Measurements from ENCODE around the gene ENDOV.

Gene ENDOV

DNA sequence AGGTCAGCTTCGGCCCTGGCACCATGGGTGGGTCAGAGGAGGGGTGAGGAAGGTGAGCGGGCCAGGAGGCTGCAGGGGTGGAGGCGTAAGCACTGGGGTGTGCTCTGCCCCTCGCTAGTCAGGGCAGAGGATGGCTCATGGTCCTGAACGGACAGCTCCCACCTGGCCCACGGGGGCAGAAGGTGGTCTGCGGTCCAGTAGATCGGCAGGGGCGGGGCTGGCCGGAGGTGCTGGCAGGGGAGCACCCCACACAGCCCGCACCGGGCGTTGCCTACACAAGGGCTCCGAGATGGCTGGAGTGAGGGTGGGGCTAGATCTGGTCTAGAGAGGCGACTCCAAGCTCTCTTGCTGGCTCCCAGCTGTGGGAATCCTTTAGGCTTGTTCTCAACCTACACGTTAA, 53.3 kb downstream of the ENDOV start:
- DNase-seq (ENCODE audit: low spot score): no peak

DNA sequence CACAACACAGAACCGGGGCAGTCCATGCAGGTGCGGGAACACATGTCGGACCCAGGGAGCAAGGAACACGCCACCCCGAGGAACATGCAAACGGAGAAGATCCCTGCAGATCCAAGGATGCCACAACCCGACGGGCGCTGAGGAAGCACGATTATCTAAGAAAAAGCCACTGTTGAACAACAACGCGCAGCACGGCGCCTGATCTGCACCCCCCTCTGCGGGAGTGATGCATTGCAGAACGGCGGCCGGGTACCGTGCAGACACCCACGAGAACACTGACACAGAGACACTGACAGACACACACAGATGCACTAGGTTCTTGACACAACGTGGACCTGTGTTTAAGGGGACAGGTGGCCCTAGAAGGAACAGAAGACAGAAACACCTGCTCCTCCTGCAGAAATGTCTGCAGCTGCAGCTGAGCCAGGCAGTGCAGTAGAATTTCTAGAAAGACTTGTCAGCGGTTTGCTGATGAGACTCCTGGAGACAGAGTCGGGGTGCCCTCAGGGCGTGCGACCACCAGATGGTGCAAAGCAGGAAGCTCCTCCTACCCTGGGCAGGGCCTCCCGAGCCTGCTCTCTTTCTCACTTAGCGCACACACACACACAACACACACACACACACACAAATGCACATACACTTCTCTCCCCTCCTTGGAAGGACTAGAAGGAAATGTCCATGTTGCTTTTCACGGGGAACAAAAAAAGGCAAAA, 54.0 kb downstream of the ENDOV start:
- no peak for DNase-seq (ENCODE audit: low spot score)

DNA sequence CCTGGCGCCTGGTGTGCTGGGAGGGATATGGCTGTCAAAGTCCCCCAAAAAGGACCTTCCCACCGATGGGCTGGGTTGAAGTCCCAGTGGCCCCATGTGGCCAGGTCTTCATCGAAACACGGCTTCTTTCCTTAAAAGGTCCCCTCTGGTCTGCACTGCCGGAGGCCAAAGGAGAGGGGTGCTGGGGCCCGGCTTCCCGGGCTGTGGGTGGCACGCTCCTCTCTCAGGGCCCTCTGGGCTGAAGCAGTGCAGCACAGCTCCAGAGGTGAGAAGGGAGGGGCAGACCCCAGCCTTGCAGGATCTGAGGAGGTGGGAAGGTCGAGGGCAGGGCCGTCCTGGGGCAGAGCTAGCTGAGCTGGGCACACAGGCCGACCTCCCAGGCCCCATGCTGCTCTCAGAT, 54.7 kb downstream of the ENDOV start:
- no peak for DNase-seq (ENCODE audit: low spot score)

DNA sequence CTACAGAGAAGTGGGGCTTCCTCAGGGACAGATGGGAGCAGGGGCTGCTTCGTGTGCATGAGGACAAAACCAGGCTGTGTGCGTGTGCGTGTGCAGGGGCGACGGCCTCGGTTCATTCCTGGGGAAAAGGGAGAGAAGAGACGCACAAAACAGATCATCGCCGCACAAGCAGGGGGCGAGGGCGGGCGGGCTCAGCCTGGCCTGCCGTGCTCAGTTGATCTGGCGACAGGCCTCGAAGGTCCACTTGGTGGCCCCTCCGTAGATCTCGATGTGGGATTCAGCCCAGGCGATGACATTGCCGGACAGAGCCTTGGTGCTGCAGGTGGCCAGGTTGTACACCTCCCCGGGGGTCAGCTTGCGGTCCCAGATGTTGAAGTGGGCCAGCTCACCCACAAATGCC, 55.6 kb downstream of the ENDOV start:
- no peak for DNase-seq (ENCODE audit: low spot score)

DNA sequence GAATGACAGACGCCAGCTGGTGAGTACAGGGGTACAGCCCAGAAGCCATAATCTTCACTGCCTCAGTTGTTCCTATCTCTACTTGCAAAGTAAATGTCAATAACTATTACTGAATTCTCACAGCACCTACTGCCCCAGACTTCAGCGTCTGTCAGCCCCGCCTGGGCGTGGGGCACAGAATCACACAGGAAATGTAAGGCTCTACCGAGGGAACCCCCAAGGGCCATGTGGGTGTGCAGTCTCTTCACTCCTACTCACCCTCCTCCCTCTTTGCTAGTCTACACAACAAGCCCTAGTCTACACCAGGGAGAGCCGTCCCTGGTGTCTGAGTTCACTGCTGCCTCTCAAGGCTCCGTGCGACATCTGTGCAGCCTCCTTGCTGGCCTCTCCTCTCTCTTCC, 57.0 kb downstream of the ENDOV start:
- DNase-seq (ENCODE audit: low spot score): no peak

GRCh38 chr17:80472996-80473395, 58.0 kb downstream of the ENDOV start:
- DNase-seq (ENCODE audit: low spot score): no peak

GRCh38 chr17:80473701-80474100, 58.7 kb downstream of the ENDOV start:
- no peak for DNase-seq (ENCODE audit: low spot score)

DNA sequence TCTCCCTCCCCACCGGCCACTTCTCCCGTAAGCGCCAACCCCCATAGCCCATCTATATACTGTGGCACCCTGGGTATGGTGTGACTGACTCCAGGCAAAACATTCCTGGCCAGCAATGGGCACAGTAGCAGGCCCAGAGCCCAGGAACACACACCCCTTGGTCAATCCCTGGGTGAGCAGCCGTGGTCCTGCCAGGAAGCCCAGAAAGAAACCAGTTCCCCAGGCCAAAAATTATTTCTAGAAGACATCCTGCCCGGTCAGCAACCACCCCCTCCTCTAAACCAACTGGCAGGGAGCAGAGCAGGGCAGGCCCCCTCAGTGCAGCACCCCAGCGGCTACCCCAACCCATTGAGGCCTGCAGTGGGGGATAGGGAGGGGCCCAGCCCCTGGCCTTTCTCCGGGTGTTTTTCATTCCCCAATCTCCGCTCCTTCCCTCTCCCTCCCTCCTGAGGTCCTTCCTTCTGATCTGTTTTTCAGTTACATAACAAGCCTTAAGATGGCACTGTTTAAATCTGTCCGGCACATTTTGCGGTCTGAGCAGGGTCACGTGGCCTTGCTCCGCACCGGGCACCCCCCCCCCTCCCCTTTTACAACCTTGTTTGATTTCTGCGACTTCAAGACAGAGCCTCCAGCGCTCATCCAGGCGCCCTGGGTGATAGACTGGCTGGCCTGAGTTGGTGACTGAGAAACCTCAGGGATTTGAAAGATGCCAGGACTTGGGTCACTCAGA, 59.4 kb downstream of the ENDOV start:
- DNase-seq (ENCODE audit: low spot score): no peak

DNA sequence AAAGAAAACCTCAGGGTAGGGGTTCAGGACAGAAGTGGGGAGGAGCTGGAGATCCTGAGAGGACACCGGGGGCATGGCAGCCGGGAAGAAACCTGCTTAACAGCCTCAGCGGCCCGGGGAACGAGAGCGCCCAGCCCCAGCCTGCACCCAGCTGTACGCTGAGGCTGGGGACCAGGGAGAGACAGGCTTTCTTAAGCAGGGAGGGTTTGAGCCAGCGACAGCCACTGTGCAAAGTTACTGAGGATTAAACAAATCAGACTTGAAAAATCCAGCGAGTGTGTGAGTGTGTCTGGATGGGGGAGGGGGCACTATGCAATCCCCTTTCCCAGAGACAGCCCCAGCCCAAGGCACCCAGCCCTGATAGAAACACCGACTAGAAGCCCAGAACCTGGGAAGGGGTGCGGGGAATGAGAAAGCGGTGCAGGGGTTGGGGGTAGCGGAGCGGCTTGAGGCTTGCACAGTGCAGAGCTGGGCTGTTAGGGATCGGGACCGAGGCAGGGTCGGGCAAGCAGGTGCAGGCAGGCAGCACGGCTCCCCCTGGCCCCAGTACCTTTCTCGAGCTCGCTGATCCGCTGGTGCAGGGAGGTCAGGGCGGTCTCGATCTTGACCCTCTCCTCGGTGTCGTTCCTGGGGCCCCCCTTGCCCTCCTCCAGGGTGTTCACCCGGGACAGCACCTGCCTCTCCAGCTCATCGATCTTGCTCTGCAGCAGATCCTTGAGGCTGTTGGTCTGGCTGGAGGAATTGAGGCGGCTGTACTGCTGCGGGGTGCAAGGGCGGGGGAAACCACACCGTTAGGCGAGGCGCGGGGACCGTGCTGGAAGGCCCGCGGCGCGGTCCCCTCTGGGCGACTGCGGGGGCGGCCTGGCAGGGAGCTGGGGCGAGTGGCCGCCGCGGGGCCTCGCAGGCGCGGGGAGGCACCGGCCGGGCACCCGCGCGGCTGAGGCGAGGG, 60.3 kb downstream of the ENDOV start:
- DNase-seq (ENCODE audit: low spot score): no peak

GRCh38 chr17:80475910-80476876, 61.2 kb downstream of the ENDOV start, which contains the start of gene NPTX1:
Gene NPTX1 (minus strand): TSS chr17:80476607. CDS start chr17:80476446, 161 bp downstream.
- DNase-seq (ENCODE audit: low spot score): no peak

- no peak for DNase-seq (ENCODE audit: low spot score)
Measured at GRCh38 chr17:80476877-80477646, 62.1 kb downstream of the ENDOV start.

- DNase-seq (ENCODE audit: low spot score): no peak
Measured at GRCh38 chr17:80477647-80478478, 62.9 kb downstream of the ENDOV start.

DNA sequence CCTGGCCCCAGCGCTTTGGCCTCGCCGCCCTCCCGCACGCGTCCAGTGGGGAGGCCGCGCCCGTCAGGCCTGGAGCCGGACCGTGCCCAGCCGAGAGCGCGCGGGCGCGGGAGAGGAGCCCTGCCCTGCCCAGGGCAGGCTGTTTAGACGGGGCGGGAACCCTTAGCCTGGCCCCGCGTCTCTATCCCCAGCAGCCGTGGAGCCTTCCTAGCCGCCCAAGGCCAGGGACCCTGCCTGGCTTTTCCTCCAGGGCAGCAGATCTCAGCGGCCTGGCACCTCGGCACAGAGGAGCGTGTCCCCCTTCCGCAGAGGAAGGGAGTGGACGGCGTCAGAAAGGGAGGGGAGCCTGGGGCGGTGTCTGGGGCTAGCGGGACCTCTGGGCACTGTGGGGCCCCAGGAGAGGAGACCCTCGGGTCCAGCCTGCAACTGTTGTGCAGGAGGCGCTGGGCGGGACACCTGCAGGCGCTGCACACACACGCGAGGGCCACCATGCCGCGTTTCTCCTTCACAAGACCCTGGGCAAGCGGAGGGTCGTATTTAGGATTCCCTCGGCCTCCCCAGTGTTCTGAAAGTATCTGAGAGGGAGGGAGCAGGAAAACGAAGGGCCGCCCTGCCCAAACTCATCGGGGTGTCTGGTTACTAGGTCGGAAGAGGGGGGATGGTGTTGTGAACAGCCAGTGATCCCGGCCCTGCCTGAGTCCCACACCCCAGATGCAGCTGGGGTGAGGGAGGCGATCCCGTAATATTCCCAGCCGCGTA, 63.7 kb downstream of the ENDOV start:
- no peak for DNase-seq (ENCODE audit: low spot score)

GRCh38 chr17:80479246-80479566, 64.2 kb downstream of the ENDOV start:
- DNase-seq (ENCODE audit: low spot score): no peak

DNA sequence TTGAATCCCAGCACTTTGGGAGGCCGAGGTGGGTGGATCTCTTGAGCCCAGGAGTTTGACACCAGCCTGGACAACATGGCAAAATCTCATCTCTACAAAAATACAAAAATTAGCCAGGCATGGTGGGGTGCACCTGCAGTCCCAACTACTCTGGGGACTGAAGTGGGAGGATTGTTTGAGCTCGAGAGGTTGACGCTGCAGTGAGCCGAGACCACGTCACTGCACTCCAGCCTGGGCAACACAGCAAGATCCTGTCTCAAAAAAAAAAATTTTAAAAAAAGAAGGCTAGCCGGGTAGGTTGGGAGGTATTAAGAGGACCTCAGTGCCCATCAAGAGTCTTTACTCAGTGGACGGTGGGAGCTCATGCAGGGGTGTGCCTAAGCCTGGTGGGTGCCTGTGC, 65.3 kb downstream of the ENDOV start:
- DNase-seq (ENCODE audit: low spot score): no peak

- no peak for DNase-seq (ENCODE audit: low spot score)
Measured at GRCh38 chr17:80481284-80482057, 66.5 kb downstream of the ENDOV start.

- DNase-seq (ENCODE audit: low spot score): no peak
Measured at GRCh38 chr17:80482058-80482318, 67.0 kb downstream of the ENDOV start.

GRCh38 chr17:80482555-80483308, 67.8 kb downstream of the ENDOV start:
- DNase-seq (ENCODE audit: low spot score): no peak

All from globus pallidus (tissue), 1 donor.